Endothelial cell (in vitro differentiated cells): ENCODE data around the gene SKIDA1. TPM values are rescaled to one million over a fixed set of nuclear protein-coding genes. Genes with fewer than 3 reads are reported as not detected.

Experiments
- DNase-seq: peaks from one replicate; pipeline ENCODE4 v3.0.0; 2021; ENCODE audit warnings: low spot score
- H3K27ac Mint-ChIP-seq: one replicate; pipeline ENCODE4 v1.8.0; 2021; ENCODE audit warnings: mixed read lengths, inconsistent platforms; ENCODE audit not compliant: unreplicated experiment
- H3K27me3 Mint-ChIP-seq: one replicate; pipeline ENCODE4 v1.8.0; 2021; ENCODE audit warnings: mild to moderate bottlenecking, moderate library complexity, mixed read lengths, inconsistent platforms; ENCODE audit not compliant: unreplicated experiment
- H3K36me3 Mint-ChIP-seq: one replicate; pipeline ENCODE4 v1.8.0; 2021; ENCODE audit warnings: mild to moderate bottlenecking, low read depth, mixed read lengths, inconsistent platforms; ENCODE audit not compliant: unreplicated experiment
- H3K4me1 Mint-ChIP-seq: one replicate; pipeline ENCODE4 v1.8.0; 2021; ENCODE audit warnings: mild to moderate bottlenecking, mixed read lengths, inconsistent platforms; ENCODE audit not compliant: unreplicated experiment
- H3K4me3 Mint-ChIP-seq: one replicate; pipeline ENCODE4 v1.8.0; 2021; ENCODE audit warnings: mild to moderate bottlenecking, mixed read lengths, inconsistent platforms; ENCODE audit not compliant: unreplicated experiment
- H3K9me3 Mint-ChIP-seq: one replicate; pipeline ENCODE4 v1.8.0; 2021; ENCODE audit warnings: mixed read lengths, inconsistent platforms; ENCODE audit not compliant: unreplicated experiment
- total RNA-seq: library from RNA; stranded (reverse); fragmentation: NEBNext Ultra II Directional; extraction: Animal tissue kit (Norgen Biotek cat#: 25700); gene quantifications from one replicate; pipeline ENCODE4 v1.2.1, GENCODE V29; 2021; ENCODE audit not compliant: unreplicated experiment
- TF ChIP-seq, protein P1 (sequence below): fragments of 200-600 bp; sonication (generic); IDR thresholded peaks from one replicate; pipeline ENCODE4 v1.5.0; 2021; ENCODE audit warnings: antibody characterized with exemption; ENCODE audit not compliant: unreplicated experiment

SKIDA1 gene
- total RNA-seq, 1 donor from 2014 or later: 5.9 TPM

DNA sequence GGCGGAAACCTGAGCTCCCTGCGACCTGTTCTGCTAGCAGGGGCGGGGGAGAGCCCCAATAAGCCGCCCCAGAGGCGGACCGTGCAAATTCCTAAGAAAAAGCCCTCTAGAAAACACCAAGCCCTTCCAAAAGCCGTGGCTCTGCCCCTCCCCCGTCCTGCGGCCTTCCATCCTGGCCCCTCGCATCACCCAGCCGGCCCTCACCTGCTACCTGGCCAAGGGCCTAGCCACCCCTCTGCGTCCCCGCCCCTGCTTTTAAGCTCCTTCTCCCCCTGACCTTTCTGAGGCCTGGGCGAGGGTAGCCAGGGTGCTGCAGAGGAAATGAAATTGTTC lies 24.9 kb downstream of the SKIDA1 start:
- H3K4me1 Mint-ChIP-seq: peaks cover 44% of the 10 kb centered on the region
- H3K27me3 Mint-ChIP-seq: peaks cover 15% of the 10 kb centered on the region
- TF ChIP-seq, protein P1, sequence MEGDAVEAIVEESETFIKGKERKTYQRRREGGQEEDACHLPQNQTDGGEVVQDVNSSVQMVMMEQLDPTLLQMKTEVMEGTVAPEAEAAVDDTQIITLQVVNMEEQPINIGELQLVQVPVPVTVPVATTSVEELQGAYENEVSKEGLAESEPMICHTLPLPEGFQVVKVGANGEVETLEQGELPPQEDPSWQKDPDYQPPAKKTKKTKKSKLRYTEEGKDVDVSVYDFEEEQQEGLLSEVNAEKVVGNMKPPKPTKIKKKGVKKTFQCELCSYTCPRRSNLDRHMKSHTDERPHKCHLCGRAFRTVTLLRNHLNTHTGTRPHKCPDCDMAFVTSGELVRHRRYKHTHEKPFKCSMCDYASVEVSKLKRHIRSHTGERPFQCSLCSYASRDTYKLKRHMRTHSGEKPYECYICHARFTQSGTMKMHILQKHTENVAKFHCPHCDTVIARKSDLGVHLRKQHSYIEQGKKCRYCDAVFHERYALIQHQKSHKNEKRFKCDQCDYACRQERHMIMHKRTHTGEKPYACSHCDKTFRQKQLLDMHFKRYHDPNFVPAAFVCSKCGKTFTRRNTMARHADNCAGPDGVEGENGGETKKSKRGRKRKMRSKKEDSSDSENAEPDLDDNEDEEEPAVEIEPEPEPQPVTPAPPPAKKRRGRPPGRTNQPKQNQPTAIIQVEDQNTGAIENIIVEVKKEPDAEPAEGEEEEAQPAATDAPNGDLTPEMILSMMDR: no peak
- no peaks in the 10 kb centered on the region for H3K9me3 Mint-ChIP-seq
- DNase-seq: no peak
- no peaks in the 10 kb centered on the region for H3K36me3 Mint-ChIP-seq
- H3K4me3 Mint-ChIP-seq: no peak overlapping the region
- no peak overlapping the region for H3K27ac Mint-ChIP-seq

DNA sequence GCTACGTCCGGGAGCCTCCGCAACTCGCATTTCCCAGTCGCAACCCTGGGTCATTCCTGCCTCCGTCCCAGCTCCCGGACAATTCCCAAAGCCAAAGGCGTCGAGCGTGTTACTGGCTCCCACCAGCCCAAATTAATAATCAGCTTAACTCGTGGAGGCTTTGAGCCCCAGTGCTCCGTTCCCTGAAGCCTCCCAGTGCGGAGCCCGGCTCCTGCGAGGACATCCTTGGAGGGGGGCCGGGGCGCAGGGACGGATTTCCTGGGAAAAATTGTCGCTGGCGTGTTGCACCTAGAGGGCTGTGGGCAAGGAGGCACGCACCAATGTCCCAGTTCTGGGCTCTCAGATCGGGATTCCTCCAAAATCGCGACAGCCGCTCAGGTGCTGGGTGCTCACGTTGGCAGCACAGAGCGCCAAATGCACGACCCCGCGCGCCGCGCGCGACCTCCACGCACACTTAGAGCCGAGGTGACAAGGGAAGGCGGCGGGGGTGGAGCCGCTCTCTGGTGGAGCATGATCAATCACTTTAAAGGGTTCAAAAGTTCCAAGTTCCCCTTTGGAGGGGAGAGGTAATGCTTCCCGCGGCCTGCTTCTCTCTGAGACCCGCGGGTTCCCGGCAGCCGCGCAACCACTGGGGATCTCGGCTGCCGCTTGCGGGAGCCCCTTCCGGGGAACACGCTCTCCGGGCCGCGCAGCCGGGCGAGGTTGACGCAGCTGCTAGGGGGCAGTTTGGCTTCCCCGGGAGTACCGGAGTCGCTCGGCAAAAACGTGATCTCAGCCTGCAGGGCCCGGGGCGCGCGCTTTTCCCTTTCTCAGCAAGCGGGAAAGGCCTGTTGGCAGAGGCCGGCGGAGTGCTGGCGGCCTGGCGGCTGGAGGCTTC lies 25.5 kb downstream of the SKIDA1 start:
- Mint-ChIP-seq H3K4me1 (peaks cover 47% of the 10 kb centered on the region), H3K27me3 (peaks cover 20% of the 10 kb centered on the region), H3K27ac (peak overlapping the region; percentile 86), H3K36me3 (no peaks in the 10 kb centered on the region), H3K9me3 (no peaks in the 10 kb centered on the region), H3K4me3 (peak overlapping the region; percentile 81)
- TF ChIP-seq, protein P1: no peak
- peak; percentile 58 for DNase-seq

DNA sequence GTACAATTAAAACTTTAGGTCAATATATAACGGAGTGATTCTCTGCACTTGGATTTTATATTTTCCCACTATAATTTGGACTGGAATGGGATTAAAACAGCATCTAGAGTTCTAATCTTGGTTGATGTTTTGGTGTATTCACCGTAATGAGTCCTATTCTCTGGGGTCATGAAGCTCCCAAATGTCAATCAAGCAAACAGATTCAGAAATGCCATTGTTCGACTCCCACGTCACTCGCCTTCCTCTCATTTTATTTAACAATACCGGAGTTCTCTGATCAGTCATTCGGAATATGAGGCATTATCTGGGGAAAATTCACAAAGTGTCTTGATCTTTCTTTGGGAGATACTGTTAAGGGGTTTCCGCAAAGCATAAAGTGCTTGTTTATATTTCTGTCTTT lies 26.5 kb downstream of the SKIDA1 start:
- H3K36me3 Mint-ChIP-seq: no peaks in the 10 kb centered on the region
- H3K9me3 Mint-ChIP-seq: no peaks in the 10 kb centered on the region
- peaks cover 20% of the 10 kb centered on the region for H3K27me3 Mint-ChIP-seq
- DNase-seq: no peak
- peak overlapping the region; percentile 81 for H3K4me3 Mint-ChIP-seq
- H3K4me1 Mint-ChIP-seq: peaks cover 47% of the 10 kb centered on the region
- TF ChIP-seq, protein P1: no peak
- H3K27ac Mint-ChIP-seq: peak overlapping the region; percentile 86

DNA sequence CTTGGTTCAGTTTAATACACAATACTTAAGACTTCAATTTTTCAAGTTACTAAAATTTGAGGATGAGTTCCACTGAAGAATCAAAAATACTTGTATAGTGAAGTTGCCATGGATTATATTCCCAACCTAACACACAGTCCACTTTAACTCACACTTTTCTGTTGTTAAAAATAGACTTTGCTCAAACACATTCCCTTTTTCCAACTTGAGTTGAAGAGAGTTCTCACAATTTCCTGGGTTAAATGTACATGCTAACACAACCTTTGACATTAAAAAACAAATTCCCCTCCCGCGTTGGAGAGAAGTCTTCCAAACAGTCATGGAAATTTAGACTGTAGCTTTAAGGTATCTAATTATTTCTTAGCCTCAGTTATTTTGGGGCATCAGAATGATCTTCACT lies 27.1 kb downstream of the SKIDA1 start:
- DNase-seq: no peak
- no peaks in the 10 kb centered on the region for H3K9me3 Mint-ChIP-seq
- peaks cover 47% of the 10 kb centered on the region for H3K4me1 Mint-ChIP-seq
- H3K4me3 Mint-ChIP-seq: peak overlapping the region; percentile 89
- peaks cover 20% of the 10 kb centered on the region for H3K27me3 Mint-ChIP-seq
- TF ChIP-seq, protein P1: no peak
- no peak overlapping the region for H3K27ac Mint-ChIP-seq
- H3K36me3 Mint-ChIP-seq: no peaks in the 10 kb centered on the region

- no peaks in the 10 kb centered on the region for H3K36me3 Mint-ChIP-seq
- TF ChIP-seq, protein P1: no peak
- peak overlapping the region; percentile 81 for H3K27ac Mint-ChIP-seq
- H3K9me3 Mint-ChIP-seq: no peaks in the 10 kb centered on the region
- DNase-seq: peak; percentile 80
- peaks cover 17% of the 10 kb centered on the region for H3K27me3 Mint-ChIP-seq
- H3K4me1 Mint-ChIP-seq: peaks cover 42% of the 10 kb centered on the region
- H3K4me3 Mint-ChIP-seq: peak overlapping the region; percentile 89
Observed at GRCh38 chr10:21497177-21497807, 28.2 kb downstream of the SKIDA1 start.
